ENCODE data around the gene CLSTN2.

DNA sequence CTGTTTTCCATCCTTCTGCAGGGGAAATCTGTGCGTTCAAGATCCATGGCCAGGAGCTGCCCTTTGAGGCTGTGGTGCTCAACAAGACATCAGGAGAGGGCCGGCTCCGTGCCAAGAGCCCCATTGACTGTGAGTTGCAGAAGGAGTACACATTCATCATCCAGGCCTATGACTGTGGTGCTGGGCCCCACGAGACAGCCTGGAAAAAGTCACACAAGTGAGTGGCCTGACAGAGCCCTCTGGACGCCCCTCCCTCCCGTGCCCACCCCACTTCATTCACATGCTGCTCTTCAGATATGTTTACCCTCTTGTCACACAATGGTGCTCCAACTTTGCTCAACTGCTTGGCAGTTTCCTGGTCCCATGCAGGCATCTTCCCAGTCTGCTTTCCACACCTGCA lies 468.6 kb downstream of the CLSTN2 start:
- TF ChIP-seq EZH2 (IDR thresholded peaks at IDR 0.05; ENCODE audit: low read depth) = no peak
- TF ChIP-seq, protein P1, sequence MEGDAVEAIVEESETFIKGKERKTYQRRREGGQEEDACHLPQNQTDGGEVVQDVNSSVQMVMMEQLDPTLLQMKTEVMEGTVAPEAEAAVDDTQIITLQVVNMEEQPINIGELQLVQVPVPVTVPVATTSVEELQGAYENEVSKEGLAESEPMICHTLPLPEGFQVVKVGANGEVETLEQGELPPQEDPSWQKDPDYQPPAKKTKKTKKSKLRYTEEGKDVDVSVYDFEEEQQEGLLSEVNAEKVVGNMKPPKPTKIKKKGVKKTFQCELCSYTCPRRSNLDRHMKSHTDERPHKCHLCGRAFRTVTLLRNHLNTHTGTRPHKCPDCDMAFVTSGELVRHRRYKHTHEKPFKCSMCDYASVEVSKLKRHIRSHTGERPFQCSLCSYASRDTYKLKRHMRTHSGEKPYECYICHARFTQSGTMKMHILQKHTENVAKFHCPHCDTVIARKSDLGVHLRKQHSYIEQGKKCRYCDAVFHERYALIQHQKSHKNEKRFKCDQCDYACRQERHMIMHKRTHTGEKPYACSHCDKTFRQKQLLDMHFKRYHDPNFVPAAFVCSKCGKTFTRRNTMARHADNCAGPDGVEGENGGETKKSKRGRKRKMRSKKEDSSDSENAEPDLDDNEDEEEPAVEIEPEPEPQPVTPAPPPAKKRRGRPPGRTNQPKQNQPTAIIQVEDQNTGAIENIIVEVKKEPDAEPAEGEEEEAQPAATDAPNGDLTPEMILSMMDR (conservative IDR thresholded peaks at IDR 0.05) = no peak

Measured in PC-9 (cell line).